Tibial nerve (tissue), 4 donors: ENCODE data around the gene LDHAL6B. TPM values are rescaled to one million over a fixed set of nuclear protein-coding genes. Genes with fewer than 3 reads are reported as not detected.
A peak's percentile ranks its signal among the peaks of the same experiment; 100 is the strongest.
"Not testable (repeated sequence)": the region's sequence is repeated elsewhere in the genome, so short reads cannot be mapped to it uniquely, and the experiment has no call there.

ENCODE experiments used
- DNase-seq, 2 donors: peaks; one replicate each; pipeline ENCODE4 v3.0.0-alpha.2; 2019; ENCODE audit warnings: low spot score in 2 of 2
- H3K27ac ChIP-seq, 4 donors: fragments of 200-600 bp; sonication (generic) in 3 of 4; one replicate each; pipeline ENCODE4 v1.5.1; 2017 to 2019; ENCODE audit warnings: mild to moderate bottlenecking in 1 of 4
- H3K27me3 ChIP-seq, 2 donors: fragments of 200-600 bp; sonication (generic) in 1 of 2; one replicate each; pipeline versions ENCODE4 v1.5.1 to v1.6.0; 2017 to 2019
- H3K36me3 ChIP-seq, 3 donors: fragments of 200-600 bp; sonication (generic); one replicate each; pipeline ENCODE4 v1.5.1; 2018 to 2019
- H3K4me1 ChIP-seq, 4 donors: fragments of 200-600 bp; sonication (generic) in 3 of 4; one replicate each; pipeline ENCODE4 v1.5.1; 2017 to 2019
- H3K4me3 ChIP-seq, 4 donors: fragments of 200-600 bp; sonication (generic) in 3 of 4; one replicate each; pipeline ENCODE4 v1.5.1; 2017 to 2019; ENCODE audit warnings: mild to moderate bottlenecking in 1 of 4, moderate library complexity in 1 of 4
- H3K9me3 ChIP-seq, 4 donors: fragments of 200-600 bp; sonication (generic) in 3 of 4; one replicate each; pipeline ENCODE4 v1.5.1; 2017 to 2019
- EP300 ChIP-seq, 2 donors: sonication (generic); formaldehyde crosslinking; IDR thresholded peaks; one replicate each; pipeline ENCODE4 v1.6.1; 2017; ENCODE audit warnings: antibody characterized with exemption in 2 of 2, mild to moderate bottlenecking in 1 of 2
- POLR2A ChIP-seq, 2 donors: fragments of 450-650 bp; IDR thresholded peaks; one replicate each; pipeline ENCODE4 v1.6.1; 2017; ENCODE audit warnings: antibody characterized with exemption in 2 of 2, mild to moderate bottlenecking in 2 of 2, moderate library complexity in 2 of 2
- WGBS, 2 donors: methylation state at CpG; one replicate each; pipeline ENCODE4 v1.1.5; 2018; 5-methylcytosine and 5-hydroxymethylcytosine counted together
- total RNA-seq, 4 donors: library from RNA; depleted of rRNA; stranded (reverse); fragments of >200 nt; gene quantifications; one replicate each; pipeline ENCODE4 v1.1.0, GENCODE V29; 2016
- TF ChIP-seq, protein P1 (sequence below), 5 experiments: fragments of 200-600 bp in 3 of 5; fragments of 450-650 bp in 2 of 5; sonication (generic) in 3 of 5; IDR thresholded peaks; one replicate each; pipeline ENCODE4 v1.5.1; 2016 to 2019; ENCODE audit warnings: antibody characterized with exemption in 5 of 5, mild to moderate bottlenecking in 3 of 5, moderate library complexity in 2 of 5

LDHAL6B gene
- total RNA-seq, 4 donors from 2014 or later, result not detected

DNA sequence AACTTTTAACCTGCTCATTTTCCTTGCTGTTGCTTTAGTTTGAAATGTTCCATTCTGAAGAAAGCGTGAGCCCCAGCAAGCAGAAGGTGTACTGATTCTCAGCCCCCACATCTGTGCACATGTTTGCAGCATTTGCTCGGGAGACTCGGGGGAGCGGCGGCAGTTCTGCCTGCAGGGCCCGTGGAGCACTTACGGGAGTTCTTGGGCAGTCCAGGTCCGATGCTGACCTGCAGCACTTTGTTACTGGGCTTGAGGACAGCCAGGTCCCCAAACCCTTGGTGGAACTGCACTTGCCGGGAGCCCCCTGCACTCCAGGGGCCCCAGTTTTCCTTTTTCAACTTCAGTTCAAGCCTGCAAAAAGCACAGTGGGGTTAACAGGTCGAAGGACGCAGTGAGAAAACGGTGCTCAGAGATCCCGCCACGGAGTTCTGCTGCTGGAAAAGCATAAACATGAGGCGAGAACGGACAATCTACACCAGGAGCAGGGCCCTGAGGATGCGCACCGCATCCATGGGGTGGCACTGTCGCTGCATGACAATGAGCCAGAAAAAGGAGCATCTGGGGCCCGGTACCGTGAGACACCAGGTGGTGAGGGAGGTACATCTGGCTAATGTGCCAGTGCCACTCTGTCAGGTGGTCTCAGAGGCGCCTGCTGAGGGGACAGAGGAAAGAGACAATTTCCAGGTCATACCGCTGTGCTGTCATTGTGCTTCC is 45.6 kb upstream of the LDHAL6B start:
- no peak for TF ChIP-seq EP300 (IDR thresholded peaks at IDR 0.05)
- TF ChIP-seq, protein P1, sequence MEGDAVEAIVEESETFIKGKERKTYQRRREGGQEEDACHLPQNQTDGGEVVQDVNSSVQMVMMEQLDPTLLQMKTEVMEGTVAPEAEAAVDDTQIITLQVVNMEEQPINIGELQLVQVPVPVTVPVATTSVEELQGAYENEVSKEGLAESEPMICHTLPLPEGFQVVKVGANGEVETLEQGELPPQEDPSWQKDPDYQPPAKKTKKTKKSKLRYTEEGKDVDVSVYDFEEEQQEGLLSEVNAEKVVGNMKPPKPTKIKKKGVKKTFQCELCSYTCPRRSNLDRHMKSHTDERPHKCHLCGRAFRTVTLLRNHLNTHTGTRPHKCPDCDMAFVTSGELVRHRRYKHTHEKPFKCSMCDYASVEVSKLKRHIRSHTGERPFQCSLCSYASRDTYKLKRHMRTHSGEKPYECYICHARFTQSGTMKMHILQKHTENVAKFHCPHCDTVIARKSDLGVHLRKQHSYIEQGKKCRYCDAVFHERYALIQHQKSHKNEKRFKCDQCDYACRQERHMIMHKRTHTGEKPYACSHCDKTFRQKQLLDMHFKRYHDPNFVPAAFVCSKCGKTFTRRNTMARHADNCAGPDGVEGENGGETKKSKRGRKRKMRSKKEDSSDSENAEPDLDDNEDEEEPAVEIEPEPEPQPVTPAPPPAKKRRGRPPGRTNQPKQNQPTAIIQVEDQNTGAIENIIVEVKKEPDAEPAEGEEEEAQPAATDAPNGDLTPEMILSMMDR (IDR thresholded peaks at IDR 0.05), result peak in 2 of 5 experiments; percentile 5 to 32
- no peak overlapping the region for H3K4me3 ChIP-seq
- H3K27ac ChIP-seq, result no peak overlapping the region
- WGBS, 2 donors, result 71 to 83% methylated on average over 22 to 23 of the region's 23 CpGs
- peaks cover 0 to 7% (median 0%) of the 10 kb centered on the region in 4 donors for H3K4me1 ChIP-seq
- H3K9me3 ChIP-seq, result no peaks in the 10 kb centered on the region
- H3K36me3 ChIP-seq, result peaks cover 0 to 91% (median 10%) of the 10 kb centered on the region in 3 donors
- no peak for DNase-seq
- no peaks in the 10 kb centered on the region for H3K27me3 ChIP-seq

DNA sequence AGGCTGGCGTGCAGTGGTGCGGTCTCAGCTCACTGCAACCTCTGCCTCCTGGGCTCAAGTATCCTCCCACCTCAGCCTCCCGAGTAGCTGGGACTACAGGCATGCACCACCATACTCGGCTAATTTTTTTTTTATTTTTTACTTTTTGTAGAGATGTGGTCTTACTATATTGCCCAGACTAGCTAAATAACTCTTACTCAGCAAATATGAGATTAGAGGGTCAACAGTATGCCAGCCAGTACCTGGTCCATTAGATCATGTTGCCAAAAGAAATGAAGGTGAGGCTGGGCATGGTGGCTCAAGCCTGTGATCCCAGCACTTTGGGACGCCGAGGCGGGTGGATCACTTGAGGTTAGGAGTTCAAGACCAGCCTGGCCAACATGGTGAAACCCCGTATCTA is 44.6 kb upstream of the LDHAL6B start:
- H3K27me3 ChIP-seq, H3K9me3 ChIP-seq, H3K4me3 ChIP-seq, DNase-seq, H3K4me1 ChIP-seq, H3K27ac ChIP-seq: not testable (repeated sequence)
- H3K36me3 ChIP-seq, result peaks cover 0 to 83% (median 10%) of the 10 kb centered on the region in 3 donors
- WGBS, 2 donors, result 97 to 98% methylated on average over 8 of the region's 8 CpGs

DNA sequence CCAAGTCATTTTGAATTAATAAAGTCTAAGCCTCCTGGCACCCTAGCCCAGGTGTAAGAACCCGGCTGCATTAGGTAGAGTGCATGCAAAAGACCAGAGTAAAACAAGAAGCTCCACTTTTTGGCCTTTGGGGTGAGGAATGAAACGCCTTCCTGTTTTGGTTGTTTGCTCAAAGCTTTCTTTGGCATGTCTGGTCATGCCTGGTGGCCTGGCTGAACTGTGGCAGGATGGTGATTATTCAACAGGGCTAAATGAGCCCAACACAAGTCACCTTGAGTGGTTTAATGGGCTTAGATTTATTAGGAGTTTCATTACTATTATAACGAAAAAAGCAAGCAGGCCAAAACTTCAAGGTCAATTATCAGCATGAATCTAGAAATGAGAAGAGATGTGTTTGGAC is 40.9 kb upstream of the LDHAL6B start:
- H3K27ac ChIP-seq, result peak overlapping the region in 2 of 4 donors; percentile 23 to 48
- no peak overlapping the region for H3K4me3 ChIP-seq
- H3K4me1 ChIP-seq, result peaks cover 0 to 24% (median 5%) of the 10 kb centered on the region in 4 donors
- no peak for TF ChIP-seq POLR2A (IDR thresholded peaks at IDR 0.05)
- TF ChIP-seq, protein P1 (IDR thresholded peaks at IDR 0.05), result no peak
- TF ChIP-seq EP300 (IDR thresholded peaks at IDR 0.05), result no peak
- DNase-seq, result no peak
- no peaks in the 10 kb centered on the region for H3K9me3 ChIP-seq
- H3K36me3 ChIP-seq, result peaks cover 0 to 57% (median 0%) of the 10 kb centered on the region in 3 donors
- H3K27me3 ChIP-seq, result no peaks in the 10 kb centered on the region
- WGBS, 2 donors, result 70 to 77% methylated on average over 3 of the region's 3 CpGs

DNA sequence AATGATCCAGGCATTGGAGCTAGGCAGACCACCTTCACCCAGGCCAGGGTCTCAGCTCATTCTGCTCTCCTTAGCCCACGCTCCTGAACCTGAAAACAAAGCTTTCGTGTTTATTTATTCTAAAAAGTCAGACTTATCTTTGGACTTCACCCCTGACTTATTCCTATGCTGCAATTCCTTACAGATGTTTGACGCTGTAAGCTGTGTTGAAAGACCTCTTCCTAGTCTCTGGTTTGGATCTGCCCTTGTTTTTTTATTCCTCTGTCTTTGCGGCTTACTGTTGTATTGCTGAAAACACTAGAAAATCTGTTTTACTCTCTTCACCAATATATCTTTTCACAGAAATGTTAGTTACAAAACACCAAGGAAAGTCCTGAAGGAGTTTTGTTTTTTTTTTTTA is 40.5 kb upstream of the LDHAL6B start:
- Histone ChIP-seq H3K36me3 (peaks cover 0 to 57% (median 0%) of the 10 kb centered on the region in 3 donors), H3K27me3 (no peaks in the 10 kb centered on the region), H3K4me1 (peaks cover 0 to 26% (median 6%) of the 10 kb centered on the region in 4 donors), H3K27ac (peak overlapping the region in 2 of 4 donors; percentile 23 to 48), H3K9me3 (no peaks in the 10 kb centered on the region), H3K4me3 (no peak overlapping the region)
- TF ChIP-seq, protein P1 (IDR thresholded peaks at IDR 0.05), result no peak
- TF ChIP-seq POLR2A (IDR thresholded peaks at IDR 0.05) (no peak), EP300 (IDR thresholded peaks at IDR 0.05) (no peak)
- 51 to 61% methylated on average over 4 of the region's 4 CpGs for WGBS, 2 donors
- DNase-seq, result no peak

DNA sequence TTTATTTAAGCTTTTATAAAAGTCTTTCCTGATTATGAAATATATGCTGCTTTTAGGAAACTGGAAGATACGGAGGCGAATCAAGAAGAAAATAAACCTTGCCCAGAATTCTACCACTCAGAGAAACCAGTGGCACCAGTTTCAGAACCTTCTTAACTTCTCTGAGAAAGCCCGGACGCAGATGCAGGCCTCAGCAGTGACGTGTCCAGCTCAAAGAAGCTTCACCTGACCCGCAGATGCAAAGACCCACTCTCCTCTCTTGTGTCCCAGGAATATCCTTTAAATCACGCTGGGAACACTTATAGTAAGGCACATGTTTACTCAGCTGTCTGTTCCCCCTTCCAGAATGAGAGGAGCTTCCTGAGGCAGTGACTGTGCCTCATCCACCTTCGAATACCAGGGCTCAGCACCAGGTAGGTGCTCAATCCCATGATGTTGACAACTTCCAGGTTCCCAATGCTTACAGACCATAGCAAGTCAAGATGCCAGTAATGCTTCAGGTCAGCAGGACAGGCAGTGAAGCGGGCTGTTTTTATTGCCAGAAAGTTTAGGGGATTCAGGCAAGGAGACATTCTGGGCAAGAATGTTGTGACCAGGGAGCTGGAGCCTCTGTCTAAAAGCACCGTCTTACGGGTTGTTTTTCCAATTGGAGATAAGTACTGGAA is 39.9 kb upstream of the LDHAL6B start:
- Histone ChIP-seq H3K4me1 (peaks cover 0 to 26% (median 6%) of the 10 kb centered on the region in 4 donors), H3K9me3 (no peaks in the 10 kb centered on the region), H3K36me3 (peaks cover 0 to 57% (median 0%) of the 10 kb centered on the region in 3 donors), H3K4me3 (no peak overlapping the region), H3K27me3 (no peaks in the 10 kb centered on the region), H3K27ac (peak overlapping the region in 2 of 4 donors; percentile 1 to 20)
- no peak for DNase-seq
- no peak for TF ChIP-seq EP300 (IDR thresholded peaks at IDR 0.05)
- WGBS, 2 donors, result 71 to 76% methylated on average over 11 of the region's 11 CpGs

DNA sequence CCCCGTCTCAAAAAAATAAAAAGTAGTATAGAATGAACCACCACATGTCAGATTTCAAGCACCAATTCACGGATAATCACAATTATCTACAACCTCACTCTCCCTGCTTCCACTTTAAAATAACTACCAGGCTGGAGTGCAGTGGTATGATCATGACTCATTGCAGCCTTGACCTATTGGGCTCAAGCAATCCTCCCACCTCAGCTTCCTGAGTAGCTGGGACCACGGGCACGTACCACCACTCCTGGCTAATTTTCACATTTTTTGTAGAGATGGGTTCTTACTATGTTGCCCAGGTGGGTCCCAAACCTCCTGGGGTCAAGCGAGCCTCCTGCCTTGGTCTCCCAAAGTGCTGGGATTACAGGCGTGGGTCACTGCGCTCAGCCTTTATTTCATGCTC is 38.1 kb upstream of the LDHAL6B start:
- Histone ChIP-seq H3K4me1 (peaks cover 0 to 26% (median 6%) of the 10 kb centered on the region in 4 donors), H3K27ac (peak overlapping the region in 2 of 4 donors; percentile 80), H3K9me3 (no peaks in the 10 kb centered on the region), H3K27me3 (no peaks in the 10 kb centered on the region), H3K36me3 (peaks cover 0 to 63% (median 0%) of the 10 kb centered on the region in 3 donors), H3K4me3 (no peak overlapping the region)
- TF ChIP-seq, protein P1 (IDR thresholded peaks at IDR 0.05), result no peak
- TF ChIP-seq POLR2A (IDR thresholded peaks at IDR 0.05) (no peak), EP300 (IDR thresholded peaks at IDR 0.05) (no peak)
- no peak for DNase-seq
- 86 to 91% methylated on average over 7 of the region's 7 CpGs for WGBS, 2 donors
